HG03442 (cell line): ENCODE results near the gene C2orf15.
A peak's percentile ranks its signal among the peaks of the same experiment; 100 is the strongest.
"Not testable (repeated sequence)": the region's sequence is repeated elsewhere in the genome, so short reads cannot be mapped to it uniquely, and the experiment has no call there.

Experiments used
- ATAC-seq: cut with Tn5 transposase; IDR thresholded peaks from one replicate; pipeline ENCODE4 v1.9.1; 2021; ENCODE audit warnings: mild to moderate bottlenecking, moderate library complexity; ENCODE audit not compliant: unreplicated experiment

The C2orf15 gene

GRCh38 chr2:99141110-99142108 lies at the start of gene C2orf15:
Gene C2orf15 (plus strand): TSS chr2:99141707. CDS start chr2:99150559, 8,852 bp downstream.
- peak; percentile 88 for ATAC-seq

GRCh38 chr2:99096728-99097127 lies 44.8 kb upstream of the C2orf15 start:
- no peak for ATAC-seq

- ATAC-seq = no peak
These were observed 39.8 kb upstream of the C2orf15 start for GRCh38 chr2:99101697-99102096.

- no peak for ATAC-seq
These were observed 37.5 kb upstream of the C2orf15 start for GRCh38 chr2:99104006-99104405.

GRCh38 chr2:99106913-99107312 lies 34.6 kb upstream of the C2orf15 start:
- no peak for ATAC-seq

GRCh38 chr2:99111236-99111635 lies 30.3 kb upstream of the C2orf15 start:
- ATAC-seq = no peak

- no peak for ATAC-seq
These were observed 29.6 kb upstream of the C2orf15 start for GRCh38 chr2:99111945-99112344.

- no peak for ATAC-seq
These were observed 28.9 kb upstream of the C2orf15 start for GRCh38 chr2:99112617-99113016.

GRCh38 chr2:99127981-99128380 lies 13.5 kb upstream of the C2orf15 start:
- ATAC-seq = no peak

GRCh38 chr2:99135044-99135556 lies 6.4 kb upstream of the C2orf15 start:
- ATAC-seq = not testable (repeated sequence)

- no peak for ATAC-seq
These were observed 2.5 kb upstream of the C2orf15 start for GRCh38 chr2:99139003-99139402.

- no peak for ATAC-seq
These were observed 1.2 kb upstream of the C2orf15 start for GRCh38 chr2:99140056-99140859.

- peak; percentile 21 for ATAC-seq
These were observed 722 bp upstream of the C2orf15 start for GRCh38 chr2:99140860-99141109.

- ATAC-seq = no peak
These were observed 9.2 kb downstream of the C2orf15 start for GRCh38 chr2:99150706-99151105.

- ATAC-seq = no peak
These were observed 10.8 kb downstream of the C2orf15 start for GRCh38 chr2:99152199-99152895.

GRCh38 chr2:99153921-99154604 lies 12.6 kb downstream of the C2orf15 start:
- ATAC-seq = no peak

GRCh38 chr2:99154643-99155536 lies 13.4 kb downstream of the C2orf15 start, which contains the start of the genes LIPT1 and TSGA10:
Gene LIPT1 (plus strand): TSS chr2:99154967. CDS start chr2:99161958, 6,991 bp downstream.
Gene TSGA10 (minus strand): TSS chr2:99154942. CDS start chr2:99109439, 45,503 bp downstream.
- ATAC-seq = peak; percentile 95

GRCh38 chr2:99156891-99157290 lies 15.4 kb downstream of the C2orf15 start:
- no peak for ATAC-seq

GRCh38 chr2:99158599-99158998 lies 17.1 kb downstream of the C2orf15 start:
- ATAC-seq = no peak
